ENCODE data around the gene TMEM115. TPM values are rescaled to one million over a fixed set of nuclear protein-coding genes. Genes with fewer than 3 reads are reported as not detected.

The TMEM115 gene
- total and polyA plus RNA-seq, 2 donors from 2014 or later: 40.1 to 54.0 TPM

GRCh38 chr3:50342813-50343633, 16.3 kb downstream of the TMEM115 start:
- Histone ChIP-seq H3K9ac (ENCODE audit: low read length in 3 of 3) (no peak overlapping the region), H3K4me3 (ENCODE audit: low read length in 3 of 3) (no peak overlapping the region), H3K9me3 (ENCODE audit: control insufficient read depth in 2 of 3, insufficient read depth in 1 of 3, low read length in 3 of 3) (no peaks in the 10 kb centered on the region), H3K27ac (ENCODE audit: low read depth in 2 of 2, low read length in 2 of 2) (no peak overlapping the region), H3K36me3 (ENCODE audit: control insufficient read depth in 2 of 3, insufficient read depth in 3 of 3, low read length in 3 of 3) (peaks cover 0 to 4% (median 0%) of the 10 kb centered on the region in 3 donors), H3K4me1 (ENCODE audit: control insufficient read depth in 2 of 3, insufficient read depth in 2 of 3, low read depth in 1 of 3, low read length in 3 of 3) (peaks cover 2 to 12% (median 3%) of the 10 kb centered on the region in 3 donors), H3K27me3 (ENCODE audit: control insufficient read depth, insufficient read depth, low read length) (no peaks in the 10 kb centered on the region)
- TF ChIP-seq, protein P1, sequence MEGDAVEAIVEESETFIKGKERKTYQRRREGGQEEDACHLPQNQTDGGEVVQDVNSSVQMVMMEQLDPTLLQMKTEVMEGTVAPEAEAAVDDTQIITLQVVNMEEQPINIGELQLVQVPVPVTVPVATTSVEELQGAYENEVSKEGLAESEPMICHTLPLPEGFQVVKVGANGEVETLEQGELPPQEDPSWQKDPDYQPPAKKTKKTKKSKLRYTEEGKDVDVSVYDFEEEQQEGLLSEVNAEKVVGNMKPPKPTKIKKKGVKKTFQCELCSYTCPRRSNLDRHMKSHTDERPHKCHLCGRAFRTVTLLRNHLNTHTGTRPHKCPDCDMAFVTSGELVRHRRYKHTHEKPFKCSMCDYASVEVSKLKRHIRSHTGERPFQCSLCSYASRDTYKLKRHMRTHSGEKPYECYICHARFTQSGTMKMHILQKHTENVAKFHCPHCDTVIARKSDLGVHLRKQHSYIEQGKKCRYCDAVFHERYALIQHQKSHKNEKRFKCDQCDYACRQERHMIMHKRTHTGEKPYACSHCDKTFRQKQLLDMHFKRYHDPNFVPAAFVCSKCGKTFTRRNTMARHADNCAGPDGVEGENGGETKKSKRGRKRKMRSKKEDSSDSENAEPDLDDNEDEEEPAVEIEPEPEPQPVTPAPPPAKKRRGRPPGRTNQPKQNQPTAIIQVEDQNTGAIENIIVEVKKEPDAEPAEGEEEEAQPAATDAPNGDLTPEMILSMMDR (IDR thresholded peaks at IDR 0.05; ENCODE audit: borderline replicate concordance, extremely low read depth, insufficient read depth): no peak
- DNase-seq (peak in 1 of 5 donors; percentile 56), FAIRE-seq (no peak)
- intact Hi-C loops (cut with DNase I): no loop called here

DNA sequence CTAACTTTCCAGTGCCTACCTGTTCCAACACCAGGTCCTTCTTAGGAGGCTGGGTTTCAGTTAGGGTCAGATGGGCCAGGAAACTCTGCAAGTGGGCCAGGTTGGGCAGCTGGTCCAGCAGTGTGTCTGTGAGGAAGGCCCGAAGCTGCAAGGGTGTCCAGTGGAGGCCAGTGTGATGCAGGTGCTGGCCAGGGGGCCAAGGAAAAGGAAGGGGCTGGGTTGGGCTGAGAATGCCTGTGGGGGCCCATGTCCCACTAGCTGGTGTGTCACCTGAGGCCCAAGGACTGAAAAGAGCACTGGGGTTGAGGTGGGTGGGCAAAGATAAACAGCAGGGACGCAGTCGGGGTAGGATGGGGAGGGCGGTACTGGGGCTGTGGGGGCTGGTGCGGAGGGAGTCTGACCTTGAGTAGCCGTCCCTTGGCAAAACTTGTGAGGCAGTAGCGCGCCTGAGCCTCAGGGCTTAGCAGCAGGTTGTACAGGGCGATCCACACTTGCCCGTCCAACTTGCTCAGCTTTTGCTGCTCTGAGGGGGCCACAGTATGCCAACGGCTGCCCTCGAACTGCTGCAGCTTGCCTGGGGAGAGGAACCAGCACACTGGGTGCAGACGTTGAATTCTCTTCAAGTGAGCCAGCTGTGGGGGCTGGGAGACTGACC, 17.2 kb downstream of the TMEM115 start:
- no peak overlapping the region for H3K4me3 ChIP-seq (ENCODE audit: low read length in 3 of 3)

DNA sequence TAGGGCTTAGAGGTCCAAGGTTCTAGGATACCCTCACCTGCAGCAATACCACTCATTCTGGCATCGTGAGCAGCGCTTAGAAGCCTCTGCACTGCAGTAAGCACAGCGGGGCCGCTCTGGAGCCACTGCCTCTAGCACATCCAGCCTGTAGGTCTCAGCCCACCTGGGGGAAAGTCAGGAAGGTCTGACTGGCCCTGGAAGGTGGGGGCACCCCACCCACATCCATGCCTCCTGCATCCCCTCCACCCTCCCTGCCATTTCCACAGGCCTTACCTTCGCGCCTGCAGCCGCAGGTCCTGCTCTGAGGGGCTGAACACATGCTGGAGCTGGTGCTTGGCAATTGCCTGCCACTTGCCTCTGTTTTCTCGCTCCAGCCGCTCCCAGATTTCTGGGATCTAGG, 17.8 kb downstream of the TMEM115 start:
- no peaks in the 10 kb centered on the region for H3K36me3 ChIP-seq (ENCODE audit: control insufficient read depth in 2 of 3, insufficient read depth in 3 of 3, low read length in 3 of 3)
- FAIRE-seq (no peak), DNase-seq (peak in 2 of 5 donors; percentile 57 to 71)
- no peaks in the 10 kb centered on the region for H3K9me3 ChIP-seq (ENCODE audit: control insufficient read depth in 2 of 3, insufficient read depth in 1 of 3, low read length in 3 of 3)
- H3K27ac ChIP-seq (ENCODE audit: low read depth in 2 of 2, low read length in 2 of 2): no peak overlapping the region
- H3K9ac ChIP-seq (ENCODE audit: low read length in 3 of 3): no peak overlapping the region
- no peak overlapping the region for H3K4me3 ChIP-seq (ENCODE audit: low read length in 3 of 3)
- no peaks in the 10 kb centered on the region for H3K27me3 ChIP-seq (ENCODE audit: control insufficient read depth, insufficient read depth, low read length)
- peaks cover 2 to 16% (median 6%) of the 10 kb centered on the region in 3 donors for H3K4me1 ChIP-seq (ENCODE audit: control insufficient read depth in 2 of 3, insufficient read depth in 2 of 3, low read depth in 1 of 3, low read length in 3 of 3)
- TF ChIP-seq, protein P1 (IDR thresholded peaks at IDR 0.05; ENCODE audit: borderline replicate concordance, extremely low read depth, insufficient read depth): no peak
- intact Hi-C loops (cut with DNase I): no loop called here

More for the DNA sequence above, 17.2 kb downstream of the TMEM115 start:
- H3K4me1 ChIP-seq (ENCODE audit: control insufficient read depth in 2 of 3, insufficient read depth in 2 of 3, low read depth in 1 of 3, low read length in 3 of 3): peaks cover 2 to 16% (median 6%) of the 10 kb centered on the region in 3 donors
- peak in 2 of 5 donors; percentile 57 to 67 for DNase-seq
- H3K27ac ChIP-seq (ENCODE audit: low read depth in 2 of 2, low read length in 2 of 2): no peak overlapping the region
- intact Hi-C loops (cut with DNase I): no loop called here
- TF ChIP-seq, protein P1 (IDR thresholded peaks at IDR 0.05; ENCODE audit: borderline replicate concordance, extremely low read depth, insufficient read depth): no peak
- no peaks in the 10 kb centered on the region for H3K36me3 ChIP-seq (ENCODE audit: control insufficient read depth in 2 of 3, insufficient read depth in 3 of 3, low read length in 3 of 3)
- no peaks in the 10 kb centered on the region for H3K27me3 ChIP-seq (ENCODE audit: control insufficient read depth, insufficient read depth, low read length)
- FAIRE-seq: no peak
- no peak overlapping the region for H3K9ac ChIP-seq (ENCODE audit: low read length in 3 of 3)
- no peaks in the 10 kb centered on the region for H3K9me3 ChIP-seq (ENCODE audit: control insufficient read depth in 2 of 3, insufficient read depth in 1 of 3, low read length in 3 of 3)

Data from kidney (tissue), 14 donors.